Liver (tissue), 9 donors: ENCODE data around the gene IGF2BP2. TPM values are rescaled to one million over a fixed set of nuclear protein-coding genes. Genes with fewer than 3 reads are reported as not detected.
"Not testable (repeated sequence)": the region's sequence is repeated elsewhere in the genome, so short reads cannot be mapped to it uniquely, and the experiment has no call there.

ENCODE experiments used
- DNase-seq: peaks from one replicate; pipeline ENCODE4 v3.0.0-alpha.2; 2017; ENCODE audit warnings: low spot score
- H3K27ac ChIP-seq, 2 donors: one replicate each; pipeline ENCODE4 v1.7.0; 2013; ENCODE audit warnings: inconsistent platforms in 2 of 2, low read length in 2 of 2, control low read depth in 1 of 2, low read depth in 1 of 2, mild to moderate bottlenecking in 1 of 2
- H3K27me3 ChIP-seq, 4 donors: one replicate each; pipeline versions ENCODE4 v1.6.1 to v1.7.0; 2013; ENCODE audit warnings: low read length in 3 of 4, inconsistent platforms in 1 of 4, mild to moderate bottlenecking in 1 of 4, moderate library complexity in 1 of 4; ENCODE audit not compliant: control insufficient read depth in 4 of 4, insufficient read depth in 4 of 4
- H3K36me3 ChIP-seq, 4 donors: one replicate each; pipeline versions ENCODE4 v1.6.1 to v1.7.0; 2013; ENCODE audit warnings: low read length in 3 of 4, mild to moderate bottlenecking in 3 of 4, low read depth in 1 of 4, moderate library complexity in 1 of 4; ENCODE audit not compliant: control insufficient read depth in 4 of 4, insufficient read depth in 3 of 4
- H3K4me1 ChIP-seq, 4 donors: one replicate each; pipeline versions ENCODE4 v1.6.1 to v1.7.0; 2013; ENCODE audit warnings: low read length in 3 of 4, mild to moderate bottlenecking in 3 of 4, moderate library complexity in 1 of 4; ENCODE audit not compliant: control insufficient read depth in 4 of 4, insufficient read depth in 4 of 4
- H3K4me3 ChIP-seq, 3 donors: one replicate each; pipeline versions ENCODE4 v1.6.1 to v1.7.0; 2013; ENCODE audit warnings: low read length in 3 of 3, control low read depth in 1 of 3, low read depth in 1 of 3, mild to moderate bottlenecking in 1 of 3
- H3K9ac ChIP-seq, 2 donors: one replicate each; pipeline ENCODE4 v1.7.0; 2013; ENCODE audit warnings: low read length in 2 of 2, mild to moderate bottlenecking in 2 of 2, moderate library complexity in 2 of 2, control low read depth in 1 of 2, low read depth in 1 of 2
- H3K9me3 ChIP-seq, 4 donors: one replicate each; pipeline versions ENCODE4 v1.6.1 to v1.7.0; 2013; ENCODE audit warnings: low read length in 3 of 4; ENCODE audit not compliant: control insufficient read depth in 4 of 4
- EGR1 ChIP-seq, 2 donors: IDR thresholded peaks; 2 replicates each; pipeline ENCODE4 v1.6.1; 2016 to 2018; ENCODE audit warnings: antibody characterized with exemption in 2 of 2, low read depth in 2 of 2
- FOXA1 ChIP-seq: IDR thresholded peaks from 2 replicates; pipeline ENCODE4 v1.6.1; 2016; ENCODE audit warnings: antibody characterized with exemption
- FOXA2 ChIP-seq: IDR thresholded peaks from 2 replicates; pipeline ENCODE4 v1.6.1; 2016; ENCODE audit warnings: antibody characterized with exemption
- GABPA ChIP-seq, 2 donors: IDR thresholded peaks in 1 of 2; conservative IDR thresholded peaks in 1 of 2; 2 replicates each; pipeline ENCODE4 v1.6.1; 2016; ENCODE audit warnings: antibody characterized with exemption in 2 of 2, mild to moderate bottlenecking in 1 of 2, moderate library complexity in 1 of 2
- JUND ChIP-seq, 2 donors: IDR thresholded peaks; 2 replicates each; pipeline ENCODE4 v1.6.1; 2016; ENCODE audit warnings: antibody characterized with exemption in 2 of 2
- NR2F2 ChIP-seq: IDR thresholded peaks from 2 replicates; pipeline ENCODE4 v1.6.1; 2016; ENCODE audit warnings: antibody characterized with exemption
- RAD21 ChIP-seq, 2 donors: IDR thresholded peaks; 2 replicates each; pipeline ENCODE4 v1.6.1; 2016; ENCODE audit warnings: antibody characterized with exemption in 2 of 2, mild to moderate bottlenecking in 2 of 2
- RXRA ChIP-seq, 2 donors: IDR thresholded peaks; 2 replicates each; pipeline ENCODE4 v1.6.1; 2017 to 2018; ENCODE audit warnings: antibody characterized with exemption in 2 of 2, mild to moderate bottlenecking in 1 of 2
- TAF1 ChIP-seq: conservative IDR thresholded peaks from 2 replicates; pipeline ENCODE4 v1.6.1; 2016; ENCODE audit warnings: antibody characterized with exemption, mild to moderate bottlenecking
- WGBS: extraction: QIAGEN DNeasy Blood & Tissue Kit; methylation state at CpG from one replicate; pipeline ENCODE4 v1.1.7; 2013; 5-methylcytosine and 5-hydroxymethylcytosine counted together
- polyA plus RNA-seq, 2 donors: library from polyadenylated mRNA; stranded (reverse) in 1 of 2; unstranded in 1 of 2; fragments of 200-250 nt in 1 of 2; fragments of >200 nt in 1 of 2; fragmentation: Nextera tagmentation in 1 of 2; extraction: Ambion mirVana in 1 of 2; gene quantifications; one replicate each; pipeline versions ENCODE4 v1.2.1 to v1.2.3, GENCODE V29; 2013 to 2015
- total RNA-seq, 2 donors: library from RNA; depleted of rRNA; stranded (reverse); fragments of >200 nt; gene quantifications; one replicate each; pipeline ENCODE4 v1.2.3, GENCODE V29; 2014
- TF ChIP-seq, protein P1 (sequence below): IDR thresholded peaks from 2 replicates; pipeline ENCODE4 v1.6.1; 2016; ENCODE audit warnings: antibody characterized with exemption
- TF ChIP-seq, protein P2 (sequence below): IDR thresholded peaks from 2 replicates; pipeline ENCODE4 v1.6.1; 2016; ENCODE audit warnings: antibody characterized with exemption
- TF ChIP-seq, protein P3 (sequence below): fragments of 150-350 bp; IDR thresholded peaks from 2 replicates; pipeline ENCODE4 v1.5.1; 2017; ENCODE audit warnings: improper control_type of control experiment, low read depth, low read length; ENCODE audit not compliant: missing input control
- donor health status: healthy.
- donor health status: healthy.
- donor health status: healthy.
- donor health status: healthy.
- donor health status: healthy.

IGF2BP2 gene
- total and polyA plus RNA-seq, 4 donors, result 0.67 to 35.0 (median 1.7) TPM

DNA sequence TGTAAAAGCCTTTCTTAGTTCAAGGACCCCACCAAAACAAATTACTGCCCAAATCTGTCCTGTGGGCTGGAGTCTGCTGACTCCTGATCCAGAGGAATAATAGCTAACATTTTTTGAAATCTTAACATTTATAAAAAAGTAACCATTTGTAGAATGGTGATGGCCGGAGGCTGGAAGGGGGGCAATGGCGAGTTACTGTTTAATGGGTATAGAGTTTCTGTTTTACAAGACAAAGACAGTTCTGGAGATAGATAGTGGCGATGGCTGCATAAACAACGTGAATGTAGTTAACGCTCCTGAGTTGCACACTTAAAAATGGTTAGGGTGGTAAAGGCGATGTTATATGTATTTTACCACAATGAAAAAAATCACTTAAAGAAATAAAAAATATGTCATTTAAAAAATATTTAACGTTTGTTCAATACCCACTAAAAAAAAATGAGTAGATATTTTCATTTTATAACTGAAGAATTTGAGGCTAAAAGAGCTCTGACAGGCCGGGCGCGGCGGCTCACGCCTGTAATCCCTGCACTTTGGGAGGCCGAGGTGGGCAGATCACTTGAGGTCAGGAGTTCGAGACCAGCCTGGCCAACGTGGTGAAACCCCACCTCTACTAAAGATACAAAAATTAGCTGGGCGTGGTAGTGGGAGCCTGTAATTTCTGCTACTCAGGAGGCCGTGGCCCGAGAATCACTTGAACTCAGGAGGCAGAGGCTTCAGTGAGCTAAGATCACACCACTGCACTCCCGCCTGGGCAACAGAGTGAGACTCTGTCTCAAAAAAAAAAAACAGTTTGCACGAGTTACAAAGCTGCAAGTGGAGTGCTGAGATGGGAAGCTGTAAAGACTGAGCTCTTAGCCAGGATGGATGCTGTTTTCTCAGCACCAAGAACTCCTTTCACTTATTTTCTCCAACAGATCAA lies 37.6 kb downstream of the IGF2BP2 start:
- Histone ChIP-seq H3K36me3 (no peaks in the 10 kb centered on the region), H3K9me3 (no peaks in the 10 kb centered on the region), H3K4me3 (no peak overlapping the region), H3K9ac (no peak overlapping the region), H3K27ac (no peak overlapping the region), H3K4me1 (no peaks in the 10 kb centered on the region), H3K27me3 (no peaks in the 10 kb centered on the region)
- no peak for DNase-seq
- TF ChIP-seq GABPA (IDR thresholded peaks at IDR 0.05 in 1 of 2, conservative IDR thresholded peaks at IDR 0.05 in 1 of 2) (no peak), FOXA2 (no peak), FOXA1 (no peak), RAD21 (IDR thresholded peaks at IDR 0.05) (no peak), RXRA (IDR thresholded peaks at IDR 0.05) (no peak), NR2F2 (no peak), TAF1 (no peak)
- TF ChIP-seq, protein P1, sequence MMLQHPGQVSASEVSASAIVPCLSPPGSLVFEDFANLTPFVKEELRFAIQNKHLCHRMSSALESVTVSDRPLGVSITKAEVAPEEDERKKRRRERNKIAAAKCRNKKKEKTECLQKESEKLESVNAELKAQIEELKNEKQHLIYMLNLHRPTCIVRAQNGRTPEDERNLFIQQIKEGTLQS, result no peak
- TF ChIP-seq, protein P2, sequence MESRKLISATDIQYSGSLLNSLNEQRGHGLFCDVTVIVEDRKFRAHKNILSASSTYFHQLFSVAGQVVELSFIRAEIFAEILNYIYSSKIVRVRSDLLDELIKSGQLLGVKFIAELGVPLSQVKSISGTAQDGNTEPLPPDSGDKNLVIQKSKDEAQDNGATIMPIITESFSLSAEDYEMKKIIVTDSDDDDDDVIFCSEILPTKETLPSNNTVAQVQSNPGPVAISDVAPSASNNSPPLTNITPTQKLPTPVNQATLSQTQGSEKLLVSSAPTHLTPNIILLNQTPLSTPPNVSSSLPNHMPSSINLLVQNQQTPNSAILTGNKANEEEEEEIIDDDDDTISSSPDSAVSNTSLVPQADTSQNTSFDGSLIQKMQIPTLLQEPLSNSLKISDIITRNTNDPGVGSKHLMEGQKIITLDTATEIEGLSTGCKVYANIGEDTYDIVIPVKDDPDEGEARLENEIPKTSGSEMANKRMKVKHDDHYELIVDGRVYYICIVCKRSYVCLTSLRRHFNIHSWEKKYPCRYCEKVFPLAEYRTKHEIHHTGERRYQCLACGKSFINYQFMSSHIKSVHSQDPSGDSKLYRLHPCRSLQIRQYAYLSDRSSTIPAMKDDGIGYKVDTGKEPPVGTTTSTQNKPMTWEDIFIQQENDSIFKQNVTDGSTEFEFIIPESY, result no peak
- TF ChIP-seq, protein P3, sequence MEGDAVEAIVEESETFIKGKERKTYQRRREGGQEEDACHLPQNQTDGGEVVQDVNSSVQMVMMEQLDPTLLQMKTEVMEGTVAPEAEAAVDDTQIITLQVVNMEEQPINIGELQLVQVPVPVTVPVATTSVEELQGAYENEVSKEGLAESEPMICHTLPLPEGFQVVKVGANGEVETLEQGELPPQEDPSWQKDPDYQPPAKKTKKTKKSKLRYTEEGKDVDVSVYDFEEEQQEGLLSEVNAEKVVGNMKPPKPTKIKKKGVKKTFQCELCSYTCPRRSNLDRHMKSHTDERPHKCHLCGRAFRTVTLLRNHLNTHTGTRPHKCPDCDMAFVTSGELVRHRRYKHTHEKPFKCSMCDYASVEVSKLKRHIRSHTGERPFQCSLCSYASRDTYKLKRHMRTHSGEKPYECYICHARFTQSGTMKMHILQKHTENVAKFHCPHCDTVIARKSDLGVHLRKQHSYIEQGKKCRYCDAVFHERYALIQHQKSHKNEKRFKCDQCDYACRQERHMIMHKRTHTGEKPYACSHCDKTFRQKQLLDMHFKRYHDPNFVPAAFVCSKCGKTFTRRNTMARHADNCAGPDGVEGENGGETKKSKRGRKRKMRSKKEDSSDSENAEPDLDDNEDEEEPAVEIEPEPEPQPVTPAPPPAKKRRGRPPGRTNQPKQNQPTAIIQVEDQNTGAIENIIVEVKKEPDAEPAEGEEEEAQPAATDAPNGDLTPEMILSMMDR, result no peak
- WGBS, result 87% methylated on average over 20 of the region's 20 CpGs

DNA sequence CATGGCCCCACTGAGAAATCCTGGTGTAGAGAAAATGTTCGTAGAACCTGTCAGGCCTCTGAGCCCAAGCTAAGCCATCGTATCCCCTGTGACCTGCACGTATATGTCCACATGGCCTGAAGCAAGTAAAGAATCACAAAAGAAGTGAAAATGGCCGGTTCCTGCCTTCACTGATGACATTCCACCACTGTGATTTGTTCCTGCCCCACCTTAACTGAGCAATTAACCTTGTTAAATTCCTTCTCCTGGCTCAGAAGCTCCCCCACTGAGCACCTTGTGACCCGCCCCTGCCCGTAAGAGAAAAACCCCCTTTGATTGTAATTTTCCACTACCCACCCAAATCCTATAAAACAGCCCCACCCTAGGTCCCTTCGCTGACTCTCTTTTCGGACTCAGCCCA lies 38.6 kb downstream of the IGF2BP2 start:
- DNase-seq, H3K9me3 ChIP-seq: not testable (repeated sequence)

DNA sequence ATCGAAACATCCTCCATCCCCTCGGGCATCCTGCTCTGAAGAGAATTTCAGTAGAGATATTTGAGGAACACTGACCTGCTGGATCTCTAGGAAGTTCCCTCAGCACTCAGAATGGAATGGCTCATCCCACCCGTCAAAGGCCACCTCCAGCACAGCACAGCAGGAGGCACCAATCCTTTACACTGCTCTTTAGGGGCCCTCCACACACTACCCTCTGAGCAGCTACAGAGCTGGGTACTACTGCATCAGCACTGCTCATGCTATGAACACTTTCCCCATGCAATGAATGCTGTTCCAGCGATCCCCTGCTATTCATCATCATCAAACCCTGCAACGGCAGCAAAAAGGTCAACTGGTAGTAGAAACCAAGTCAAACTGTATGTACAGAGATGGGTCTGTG lies 40.5 kb downstream of the IGF2BP2 start:
- Histone ChIP-seq H3K9ac (no peak overlapping the region), H3K27ac (no peak overlapping the region), H3K36me3 (no peaks in the 10 kb centered on the region), H3K27me3 (no peaks in the 10 kb centered on the region), H3K9me3 (no peaks in the 10 kb centered on the region), H3K4me3 (no peak overlapping the region), H3K4me1 (no peaks in the 10 kb centered on the region)
- WGBS, result 89% methylated on average over 5 of the region's 5 CpGs
- TF ChIP-seq EGR1 (IDR thresholded peaks at IDR 0.05; ENCODE audit: low read depth in 2 of 2) (no peak), NR2F2 (no peak), FOXA2 (no peak), RXRA (IDR thresholded peaks at IDR 0.05) (no peak), JUND (IDR thresholded peaks at IDR 0.05) (no peak)
- TF ChIP-seq, protein P1, result no peak
- no peak for DNase-seq

More for the DNA sequence above, 38.6 kb downstream of the IGF2BP2 start:
- H3K4me3 ChIP-seq, H3K36me3 ChIP-seq, H3K27me3 ChIP-seq, H3K4me1 ChIP-seq, H3K27ac ChIP-seq, H3K9ac ChIP-seq: not testable (repeated sequence)
- WGBS, result 89% methylated on average over 8 of the region's 8 CpGs
